SH-SY5Y (cell line): Measurements from ENCODE around the gene PREX1.

Experiments
- GATA2 ChIP-seq: IDR thresholded peaks from 2 replicates; pipeline ENCODE4 v1.6.1; 2011; ENCODE audit warnings: mild to moderate bottlenecking, low read depth, low read length
- GATA3 ChIP-seq: IDR thresholded peaks from 2 replicates; pipeline ENCODE4 v1.6.1; 2011; ENCODE audit warnings: low read depth, mild to moderate bottlenecking, low read length, moderate library complexity

DNA sequence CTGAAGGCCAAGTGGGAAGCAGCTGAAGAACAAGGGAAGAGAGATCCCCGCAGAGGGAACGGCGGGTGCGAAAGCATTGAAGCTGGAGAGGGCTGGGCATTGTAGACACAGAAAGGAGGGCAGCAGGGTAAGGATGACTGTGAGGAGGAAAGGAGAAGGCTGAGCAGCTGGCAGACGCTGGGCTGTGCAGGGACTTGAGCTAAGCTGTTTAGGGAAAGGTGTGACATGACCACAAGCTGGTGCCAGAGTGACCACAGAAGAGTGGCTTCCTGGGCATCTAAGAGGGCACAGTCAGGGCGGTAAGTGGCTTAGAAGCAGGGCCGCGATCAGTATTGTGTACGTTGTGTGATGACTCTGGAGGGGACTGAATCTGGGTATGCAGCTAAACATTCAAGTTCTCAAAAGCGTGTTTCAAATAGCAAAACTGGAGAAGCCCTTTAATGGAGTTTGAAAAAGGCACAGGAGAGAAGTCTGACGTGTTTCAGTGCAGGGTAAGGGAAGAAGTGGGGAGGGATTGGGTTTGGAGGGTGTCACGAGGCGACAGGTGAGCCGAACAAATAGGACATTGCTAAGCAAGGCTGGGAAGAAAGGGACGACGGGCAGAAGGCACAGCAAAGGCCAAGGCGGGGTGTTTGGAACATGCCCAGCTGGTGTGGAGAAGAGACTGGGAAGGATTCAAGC lies 47.6 kb upstream of the PREX1 start:
- TF ChIP-seq GATA3 (no peak), GATA2 (no peak)
